SIG-M5 treated with dmso at 0.1 percent for 504 hours (cell line): Measurements from ENCODE around the gene CASP9.

Experiments used
- DNase-seq: peaks from one replicate; lab custom pipeline; 2025; ENCODE audit not compliant: unreplicated experiment; lab: John Stamatoyannopoulos, UW

CASP9 gene

DNA sequence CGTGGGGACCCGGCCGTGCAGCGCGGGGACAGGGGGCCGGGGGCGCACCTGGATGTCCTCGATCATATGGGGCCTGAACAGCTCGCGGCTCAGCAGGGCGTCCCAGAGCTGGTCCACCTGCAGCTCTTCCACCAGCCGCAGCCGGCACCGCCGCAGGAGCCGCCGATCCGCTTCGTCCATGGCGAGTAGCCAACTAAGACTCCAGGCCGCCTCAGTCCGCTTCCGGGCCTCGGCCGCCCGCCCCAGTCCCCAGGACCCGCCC is at the start of gene CASP9:
CASP9 (minus strand) TSS at position 195 of the 262 bp plus-strand sequence; CDS start at position 180, 15 bp downstream.
- no peak for DNase-seq

DNA sequence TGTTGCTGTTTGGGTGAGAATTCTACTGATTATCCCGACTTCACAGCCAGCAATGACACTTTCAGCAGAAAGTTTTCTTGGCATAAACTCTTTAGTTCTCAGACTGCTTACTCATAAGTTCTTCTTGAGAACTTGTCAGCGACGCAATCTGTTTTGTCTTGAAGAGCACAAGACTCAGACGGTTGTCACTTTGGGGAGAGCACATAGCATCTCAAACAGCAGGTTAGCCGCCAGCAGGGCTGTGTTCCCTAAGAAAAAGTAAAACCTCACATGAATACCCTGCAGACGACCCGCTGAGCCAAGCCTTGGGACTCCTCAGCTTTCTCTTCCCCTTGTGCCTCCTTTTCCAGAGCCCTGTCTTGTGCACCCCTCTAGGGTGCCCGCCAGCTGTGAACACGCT is 49.5 kb upstream of the CASP9 start:
- DNase-seq, result no peak

DNA sequence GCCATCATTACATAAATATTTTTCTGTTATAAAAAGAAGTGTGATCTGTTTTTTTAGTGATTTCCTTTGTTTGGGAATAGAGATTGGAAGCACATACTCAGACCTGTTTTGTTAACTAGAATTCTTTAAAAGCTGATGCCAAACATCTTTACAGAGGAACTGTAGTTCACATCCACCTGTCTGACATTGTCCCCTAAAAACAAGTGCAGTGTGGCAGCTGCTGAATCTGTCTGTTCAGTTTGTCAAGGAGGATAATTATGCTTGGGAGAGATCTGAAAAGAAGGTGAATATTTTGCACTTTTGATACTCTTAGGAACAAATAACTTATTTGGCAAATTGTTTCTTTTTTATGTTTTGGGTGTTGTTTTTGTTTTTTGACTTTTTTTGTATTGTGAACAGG is 47.3 kb upstream of the CASP9 start:
- DNase-seq, result no peak

DNA sequence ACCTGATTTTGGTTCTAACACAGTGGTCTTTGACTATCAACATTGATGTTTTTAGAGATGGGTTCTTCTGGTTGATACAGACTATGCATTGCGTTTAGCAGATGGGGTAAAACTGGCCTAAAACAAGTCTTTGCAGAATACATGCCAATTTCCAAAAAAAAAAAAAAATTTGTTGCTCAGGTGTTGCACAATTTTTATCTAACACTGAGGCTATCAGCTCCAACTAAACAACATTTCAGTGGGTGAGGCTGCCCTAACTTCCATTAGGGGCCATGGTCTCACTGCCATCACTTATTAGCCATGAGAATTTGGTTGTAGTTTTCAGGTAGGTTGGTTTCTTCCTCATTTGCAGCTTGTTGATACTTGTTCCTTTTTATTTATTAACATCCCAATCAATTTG is 46.8 kb upstream of the CASP9 start:
- no peak for DNase-seq

DNA sequence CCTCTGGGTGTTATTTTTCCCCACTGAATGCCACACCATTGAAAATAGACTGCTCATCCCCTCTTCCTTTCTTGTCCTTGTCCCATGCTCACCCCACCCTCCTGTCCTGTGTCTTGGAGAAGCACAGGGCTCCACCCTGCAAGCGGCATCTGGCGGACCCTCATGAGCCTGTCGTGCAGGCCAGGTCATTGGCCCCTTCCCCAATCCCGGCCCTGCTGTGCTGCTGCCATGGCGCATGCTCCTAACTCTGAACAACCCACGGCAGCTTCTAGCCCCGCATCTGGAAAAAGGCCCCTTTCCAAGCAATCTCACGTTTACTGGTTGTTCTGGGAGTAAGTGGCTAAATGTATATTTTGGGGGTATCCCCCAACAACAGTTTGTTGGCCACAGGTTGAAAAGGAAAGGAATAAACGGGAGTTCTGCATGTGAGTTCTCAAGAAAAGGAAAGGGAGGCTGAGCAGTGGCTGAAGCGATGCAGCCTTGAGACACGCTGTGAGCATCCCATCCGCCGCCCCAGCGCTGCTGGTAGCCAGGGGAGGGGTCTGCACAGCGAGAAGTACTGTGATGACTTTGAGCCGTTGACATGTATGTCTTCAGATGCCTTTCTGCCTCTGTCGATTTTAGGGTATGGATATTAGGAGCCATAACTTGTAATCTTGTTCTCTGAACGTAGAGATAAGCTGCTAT is 44.5 kb upstream of the CASP9 start:
- DNase-seq, result no peak

DNA sequence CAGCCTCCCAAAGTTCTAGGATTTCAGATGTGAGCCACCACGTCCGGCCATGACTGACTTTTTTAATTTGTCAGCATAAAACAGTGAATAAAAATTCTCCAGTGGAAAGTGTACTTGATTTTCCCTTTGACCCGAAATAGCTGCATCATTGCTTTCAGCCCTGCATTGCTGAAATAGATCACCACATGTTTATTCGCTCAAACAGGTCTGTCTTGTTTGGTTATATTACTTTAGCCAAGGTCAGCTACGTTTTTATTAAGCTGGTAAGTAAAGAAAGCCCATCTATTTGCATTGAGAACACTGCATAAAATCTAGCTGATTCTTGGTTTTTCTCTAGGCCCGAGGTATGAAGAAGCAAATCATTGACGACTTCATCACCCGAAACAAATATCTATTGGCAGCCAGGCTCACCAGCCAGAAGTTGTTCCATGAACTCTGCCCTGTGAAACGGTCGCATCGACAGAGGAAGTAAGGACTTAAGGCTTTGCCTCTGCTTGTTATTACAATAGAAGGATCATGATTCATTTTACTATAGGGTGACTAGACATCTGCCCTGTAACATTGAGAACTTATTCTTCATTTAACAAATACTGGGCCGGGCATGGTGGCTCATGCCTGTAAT is 35.3 kb upstream of the CASP9 start:
- DNase-seq, result peak; percentile 45

DNA sequence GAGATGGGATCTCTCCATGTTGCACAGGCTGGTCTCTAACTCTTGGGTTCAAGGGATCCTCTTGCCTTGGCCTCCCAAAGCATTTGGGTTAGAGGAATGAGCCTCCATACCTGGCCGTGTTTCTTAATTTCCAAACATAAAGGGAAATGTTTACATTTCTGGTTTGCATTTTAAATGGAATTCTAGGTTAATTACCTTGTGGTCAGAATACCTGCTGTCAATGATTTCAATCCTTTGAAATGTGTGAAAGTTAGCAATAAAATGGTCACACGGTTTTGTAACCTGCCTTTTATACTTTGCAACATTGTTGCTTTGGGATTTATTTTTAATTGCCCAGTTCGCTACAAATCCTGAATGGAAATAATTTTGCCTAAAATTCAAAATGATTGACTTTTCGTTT is 34.5 kb upstream of the CASP9 start:
- no peak for DNase-seq

DNA sequence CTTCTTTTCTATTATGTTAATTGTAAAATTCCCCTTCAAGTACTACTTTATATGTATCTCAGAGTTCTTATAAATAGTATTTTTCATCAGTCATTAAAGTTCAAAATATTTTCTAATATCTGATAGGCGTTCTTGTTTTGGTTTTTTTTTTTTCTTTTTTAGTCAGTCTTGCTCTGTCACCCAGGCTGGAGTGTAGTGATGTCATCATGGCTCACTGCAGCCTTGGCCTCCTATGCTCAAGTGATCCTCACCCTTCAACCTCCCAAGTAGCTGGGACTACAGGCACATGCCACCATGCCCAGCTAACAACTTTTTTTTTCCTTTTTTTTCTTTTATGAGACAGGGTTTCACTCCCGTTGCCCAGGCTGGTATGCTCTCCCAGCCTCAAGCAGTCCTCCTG is 33.6 kb upstream of the CASP9 start:
- DNase-seq, result no peak

DNA sequence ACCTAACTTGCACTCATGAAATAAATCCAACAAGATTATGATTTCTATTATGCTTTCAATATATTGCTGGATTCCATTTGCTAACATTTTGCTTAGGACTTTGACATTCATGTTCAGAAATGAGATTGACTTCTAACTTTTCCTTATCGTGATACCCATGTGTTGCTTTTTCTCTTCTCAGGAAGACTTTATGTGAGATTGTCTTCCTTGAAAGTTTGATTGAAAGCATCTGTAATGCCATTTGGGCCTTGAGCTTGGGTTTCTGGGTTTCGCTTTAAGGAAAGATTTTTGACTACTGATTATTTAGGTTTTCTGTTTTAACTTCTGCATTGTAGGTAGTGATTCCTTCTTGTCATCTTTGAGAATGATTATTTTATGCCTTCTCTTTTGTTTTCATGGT is 33.0 kb upstream of the CASP9 start:
- DNase-seq, result no peak

DNA sequence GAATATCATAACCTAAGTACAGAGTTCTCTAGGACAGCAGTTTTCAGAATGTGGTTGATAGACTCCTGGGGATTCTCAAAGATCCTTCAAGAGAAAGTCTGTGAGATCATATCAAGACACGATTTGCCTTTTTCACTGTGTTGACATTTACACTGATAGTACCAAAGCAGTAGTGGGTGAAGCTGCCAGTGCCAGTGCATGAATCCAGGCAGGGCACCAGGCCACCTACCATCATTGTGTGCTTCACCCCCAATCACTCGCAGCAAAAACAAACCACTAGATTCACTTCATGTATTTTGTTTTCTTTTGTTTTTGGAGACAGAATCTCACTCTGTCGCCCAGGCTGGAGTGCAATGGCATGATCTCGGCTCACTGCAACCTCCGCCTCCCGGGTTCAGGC is 26.6 kb upstream of the CASP9 start:
- no peak for DNase-seq

DNA sequence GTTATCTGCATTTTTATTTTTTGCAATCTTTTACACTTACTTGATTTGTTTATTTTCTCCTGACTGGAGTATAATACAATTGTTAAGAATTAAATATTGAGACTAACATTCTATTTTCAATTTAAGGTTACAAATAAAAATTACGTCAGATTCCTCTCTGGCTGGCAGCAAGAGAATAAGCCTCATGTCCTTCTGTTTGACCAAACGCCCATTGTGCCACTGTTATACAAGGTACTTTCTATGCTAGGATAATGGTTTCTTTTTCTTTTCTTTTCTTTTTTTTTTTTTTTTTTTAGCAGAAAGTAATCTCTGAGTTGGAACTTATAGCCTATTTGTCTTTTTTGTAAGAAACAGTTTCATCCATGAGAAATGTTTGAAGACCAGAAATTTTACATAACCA is 22.6 kb upstream of the CASP9 start:
- DNase-seq, result no peak

DNA sequence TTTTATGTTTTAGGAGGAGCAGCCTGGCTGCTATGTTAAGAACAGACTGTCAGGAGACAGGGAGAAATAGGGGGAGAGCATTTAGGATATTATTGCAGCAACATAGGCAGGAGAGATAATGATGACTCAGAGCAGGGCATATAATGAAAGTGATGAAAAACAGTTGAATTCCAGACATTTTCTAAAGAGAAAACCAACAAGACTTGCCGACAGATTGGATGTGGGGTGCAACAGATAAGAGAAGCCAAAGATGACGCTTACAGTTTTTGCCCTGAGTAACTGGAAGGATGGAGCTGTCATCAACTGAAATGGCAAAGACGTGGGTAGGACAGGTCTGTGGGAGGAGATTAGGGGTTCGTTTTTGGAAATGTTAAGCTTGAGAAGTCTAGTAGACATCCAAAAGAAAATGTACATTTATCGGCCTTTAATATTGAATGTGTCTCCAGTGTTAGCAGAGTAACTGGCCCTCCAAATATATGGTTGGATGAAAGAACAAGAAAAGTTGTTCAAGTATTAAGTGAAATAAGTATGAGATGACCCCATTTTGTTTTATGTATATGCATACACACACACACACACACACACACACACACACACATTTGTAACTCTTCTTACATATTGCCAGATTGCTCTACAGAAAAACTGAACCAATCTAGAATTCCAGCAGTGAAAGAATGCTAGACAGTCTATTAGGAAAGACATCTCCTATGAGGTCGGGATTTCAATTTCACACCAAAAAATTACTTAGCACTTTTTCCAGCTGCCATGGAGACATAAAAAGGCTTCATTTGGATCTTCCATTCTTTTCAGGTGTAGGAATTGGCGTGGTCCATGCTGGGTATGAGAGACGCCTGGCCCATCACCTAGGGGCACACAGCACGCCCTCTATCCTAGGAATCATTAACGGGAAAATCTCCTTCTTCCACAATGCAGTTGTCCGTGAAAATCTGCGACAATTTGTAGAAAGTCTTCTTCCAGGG is 19.9 kb upstream of the CASP9 start:
- DNase-seq, result no peak

DNA sequence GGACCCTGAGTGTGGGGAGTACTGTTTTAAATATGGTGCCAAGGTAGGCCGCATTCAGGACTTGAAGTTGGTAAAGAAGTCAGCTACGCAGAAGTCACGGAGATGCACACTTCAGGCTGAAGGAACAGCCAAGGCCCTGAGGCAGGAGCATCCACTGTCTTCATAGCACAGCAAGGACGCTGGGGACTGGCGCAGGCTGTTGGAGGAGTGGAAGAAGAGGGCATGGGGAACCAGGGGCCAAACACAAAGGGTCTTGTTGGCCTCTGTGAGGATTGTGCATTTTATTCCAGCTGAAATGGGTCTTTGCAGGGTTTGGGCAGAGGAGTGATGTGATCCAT is 19.2 kb upstream of the CASP9 start:
- DNase-seq, result no peak

DNA sequence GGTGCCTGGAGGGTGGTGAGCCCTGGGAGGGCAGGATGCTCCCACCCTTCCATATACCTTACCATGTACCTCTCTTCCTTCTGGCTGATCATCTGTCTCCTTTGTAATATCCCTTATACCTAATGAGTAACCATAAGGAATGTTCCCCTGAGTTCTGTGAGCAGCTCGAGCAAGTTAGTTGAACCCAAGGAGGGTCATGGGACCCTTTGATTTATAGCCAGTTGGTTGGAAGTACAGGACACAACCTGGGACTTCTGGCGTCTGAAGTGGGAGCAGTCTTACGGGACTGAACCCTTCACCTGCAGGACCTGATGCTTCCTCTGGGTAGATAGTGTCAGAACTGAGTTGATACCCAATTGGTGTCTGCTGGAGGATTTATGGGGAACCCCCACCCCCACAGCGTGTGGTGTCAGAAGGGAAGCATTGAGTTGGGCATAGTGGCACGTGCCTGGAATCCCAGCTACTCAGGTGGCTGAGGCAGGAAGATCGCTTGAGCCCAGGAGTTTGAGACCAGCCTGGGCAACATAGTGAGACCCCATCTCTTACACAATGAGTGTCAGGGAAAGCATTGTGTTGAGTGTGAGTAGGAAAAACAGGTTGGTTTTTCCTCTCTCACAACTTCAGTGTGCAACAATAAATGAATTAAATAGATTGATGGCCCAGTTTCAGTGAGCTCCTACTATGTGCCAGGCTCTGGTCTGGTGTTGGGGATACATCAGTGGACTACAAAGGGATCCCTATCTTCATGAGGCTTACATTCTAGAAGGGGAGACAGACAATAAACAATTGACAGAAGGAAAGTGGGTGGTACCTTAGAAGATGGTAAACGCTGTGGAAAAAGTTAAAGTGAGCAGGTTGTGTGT is 18.6 kb upstream of the CASP9 start:
- DNase-seq, result no peak

DNA sequence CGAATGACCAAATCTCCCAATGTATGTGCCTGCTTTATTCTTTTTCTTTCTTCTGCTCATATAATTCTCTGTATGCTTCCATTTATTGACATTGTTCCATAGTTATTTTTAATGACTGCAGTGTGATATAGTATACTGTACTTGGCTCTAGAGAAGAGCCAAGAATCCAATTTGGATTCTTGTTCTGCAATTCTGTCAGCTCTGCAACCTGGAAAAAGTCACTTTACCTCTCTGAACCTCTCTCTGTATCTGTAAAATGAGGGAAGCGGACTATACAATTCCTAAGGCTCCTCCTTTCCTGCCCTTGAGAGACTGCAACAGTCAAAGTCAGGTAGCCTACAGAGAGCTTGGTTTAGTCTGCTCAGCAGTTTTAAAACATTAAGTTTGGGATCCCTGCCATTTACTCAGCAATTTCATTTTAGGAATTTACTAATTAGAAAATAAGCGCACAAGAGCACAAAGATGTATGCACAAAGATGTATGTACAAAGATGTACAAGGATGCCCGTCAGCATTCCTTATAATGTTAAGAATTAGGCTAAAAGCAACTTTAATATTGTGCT is 17.3 kb upstream of the CASP9 start:
- no peak for DNase-seq

DNA sequence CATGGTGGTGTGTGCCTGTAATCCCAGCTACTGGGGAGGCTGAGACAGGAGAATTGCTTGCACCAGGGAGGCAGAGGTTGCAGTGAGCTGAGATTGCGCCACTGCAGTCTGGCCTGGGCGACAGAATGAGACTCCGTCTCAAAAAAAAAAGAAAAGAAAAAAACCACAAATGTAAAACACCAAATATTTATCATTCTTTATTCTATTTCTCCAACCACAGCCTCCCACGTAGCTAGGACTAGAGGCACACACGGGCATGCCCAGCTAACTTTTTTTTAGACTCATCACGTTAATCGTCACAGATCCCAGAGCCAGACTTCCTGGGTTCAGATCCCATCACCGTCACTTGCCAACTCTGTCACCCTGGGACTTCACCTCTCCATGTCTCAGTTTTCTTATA is 16.2 kb upstream of the CASP9 start:
- no peak for DNase-seq

DNA sequence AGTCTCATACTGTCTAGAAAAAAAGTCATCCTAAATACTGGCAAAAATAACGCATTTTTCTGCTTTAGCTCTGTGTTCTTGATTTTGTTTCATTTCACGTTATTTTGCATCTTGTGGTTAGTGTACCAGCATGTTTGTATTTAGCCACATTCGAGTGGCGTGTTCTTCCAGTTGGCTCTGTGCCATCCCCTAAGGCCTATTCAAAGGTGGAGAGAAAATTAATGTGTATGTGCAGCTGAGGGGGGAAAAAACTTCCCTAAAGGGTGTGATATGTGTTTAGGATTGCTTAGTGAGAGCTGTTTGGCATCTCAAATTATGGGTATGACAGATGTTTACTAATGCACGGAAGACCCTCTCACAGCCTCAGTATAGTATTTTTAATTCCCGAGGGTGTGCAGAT is 14.8 kb upstream of the CASP9 start:
- DNase-seq, result no peak

DNA sequence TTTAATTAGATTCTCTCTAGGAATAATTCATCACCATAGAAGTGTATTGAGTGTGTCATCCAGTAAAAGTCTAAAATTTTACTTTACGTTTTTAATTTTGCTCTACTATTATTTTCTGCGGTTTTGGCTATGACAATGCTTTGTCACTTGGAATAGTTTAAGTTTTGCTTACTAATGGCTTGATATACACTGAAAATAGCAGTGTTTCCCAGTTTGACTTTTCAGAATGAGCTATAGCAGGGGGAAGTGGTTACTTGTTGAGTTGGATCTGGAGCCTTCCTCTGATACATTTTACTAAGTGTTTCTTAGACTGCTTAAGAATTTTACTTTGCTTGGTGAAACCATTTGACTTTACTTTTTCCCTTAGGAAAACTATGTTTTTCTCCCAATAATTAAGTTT is 7.7 kb upstream of the CASP9 start:
- DNase-seq, result no peak

DNA sequence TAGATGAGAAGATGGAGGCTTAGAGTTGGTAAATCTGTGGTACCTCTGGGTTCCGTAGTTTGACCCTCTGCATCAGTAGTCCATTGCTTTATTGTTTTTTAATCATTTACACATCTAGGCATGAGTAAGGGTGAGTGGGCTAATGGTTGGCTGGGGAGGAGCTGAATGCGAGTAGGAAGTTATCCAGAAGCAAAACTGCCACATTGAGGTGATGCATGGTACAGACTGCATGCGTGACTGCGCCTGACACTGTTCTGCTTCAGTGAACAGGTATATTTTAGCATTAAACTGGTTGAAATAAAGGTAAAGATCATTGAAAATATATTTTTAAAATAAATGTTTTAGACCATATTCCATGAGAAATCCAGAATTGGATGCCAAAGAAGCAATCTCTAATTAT is 7.0 kb upstream of the CASP9 start:
- DNase-seq, result no peak

DNA sequence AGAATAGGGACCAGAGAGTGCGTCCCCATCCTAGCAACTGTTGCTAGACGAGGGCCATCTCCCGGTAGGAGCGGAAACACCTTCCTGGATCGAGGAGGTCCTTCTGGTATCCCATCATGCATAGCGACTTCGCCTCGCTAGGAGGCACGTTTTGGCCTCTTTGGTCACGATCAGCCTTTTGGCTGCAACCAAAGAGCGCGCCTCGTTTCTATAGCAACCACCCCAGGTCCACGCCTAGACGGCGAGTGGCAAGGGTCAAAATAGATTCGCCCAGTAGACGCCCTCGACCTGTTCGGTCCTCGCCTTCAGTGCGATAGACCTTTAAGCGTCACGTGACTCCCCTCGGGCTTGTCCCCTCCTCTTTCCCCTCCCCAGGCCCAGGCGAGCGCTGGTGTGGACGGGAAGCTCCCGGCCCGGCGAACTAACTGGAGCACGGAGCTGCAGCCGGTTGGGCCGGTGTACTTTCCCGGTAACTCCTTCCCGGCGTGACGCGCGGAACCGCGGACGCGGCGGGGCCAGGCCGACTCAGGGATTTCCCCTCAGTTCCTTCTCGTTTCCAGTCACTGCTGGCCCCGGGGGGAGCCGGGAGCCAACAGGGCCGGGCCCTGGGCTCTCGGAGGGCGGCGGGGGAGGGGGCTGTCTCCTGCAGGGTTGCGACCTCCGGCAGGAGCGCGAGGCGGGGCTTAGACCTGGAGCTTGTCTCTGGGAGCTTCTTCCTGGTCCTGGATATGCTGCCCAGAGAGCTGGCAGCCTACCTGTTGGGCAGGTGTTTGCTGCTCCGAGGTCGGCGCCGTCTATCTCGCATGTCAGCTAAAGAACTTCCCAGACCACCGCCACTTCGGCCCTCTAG is 2.7 kb upstream of the CASP9 start, which contains the start of gene DNAJC16:
DNAJC16 (plus strand) TSS at position 359 of the 850 bp plus-strand sequence. CDS start 2,258 bp downstream, outside the sequence.
- DNase-seq, result peak; percentile 99
